GM23338 (cell line): Measurements from ENCODE around the gene VSTM2B. TPM values are rescaled to one million over a fixed set of nuclear protein-coding genes. Genes with fewer than 3 reads are reported as not detected.
A peak's percentile ranks its signal among the peaks of the same experiment; 100 is the strongest.

Experiments
- ATAC-seq: fragments of 200-7000 bp; cut with Tn5 transposase; 3 replicates; pipeline ENCODE4 v1.9.1; 2020
- DNase-seq: peaks from one replicate; pipeline ENCODE4 v3.0.0-alpha.2; 2015; ENCODE audit warnings: low spot score
- H2AFZ ChIP-seq: fragments of 200-600 bp; sonication (generic); 2 replicates; pipeline ENCODE4 v1.8.0; 2016; ENCODE audit warnings: antibody characterized with exemption, mild to moderate bottlenecking, moderate library complexity
- H3F3A ChIP-seq: fragments of 200-600 bp; sonication (generic); replicated peaks from 2 replicates; pipeline ENCODE4 v1.8.0; 2017; ENCODE audit warnings: antibody characterized with exemption, mixed run types, low read depth
- H3K27ac ChIP-seq: fragments of 200-600 bp; sonication (generic); 2 replicates; pipeline ENCODE4 v1.6.1; 2016; ENCODE audit warnings: low read depth
- H3K27me3 ChIP-seq: fragments of 200-600 bp; sonication (generic); 2 replicates; pipeline ENCODE4 v1.8.0; 2016; ENCODE audit warnings: mild to moderate bottlenecking, mixed run types, moderate library complexity; ENCODE audit not compliant: insufficient read depth
- H3K36me3 ChIP-seq: fragments of 200-600 bp; sonication (generic); 2 replicates; pipeline ENCODE4 v1.8.0; 2016; ENCODE audit warnings: mild to moderate bottlenecking; ENCODE audit not compliant: insufficient read depth
- H3K4me1 ChIP-seq: fragments of 200-600 bp; sonication (generic); 2 replicates; pipeline ENCODE4 v1.8.0; 2016; ENCODE audit warnings: mild to moderate bottlenecking, moderate library complexity; ENCODE audit not compliant: insufficient read depth
- H3K4me2 ChIP-seq: fragments of 200-600 bp; sonication (generic); 2 replicates; pipeline ENCODE4 v1.7.1; 2017; ENCODE audit warnings: mixed run types
- H3K4me3 ChIP-seq: fragments of 200-600 bp; sonication (generic); 2 replicates; pipeline ENCODE4 v1.6.1; 2016; ENCODE audit warnings: mixed run types
- H3K79me2 ChIP-seq: fragments of 200-600 bp; sonication (generic); replicated peaks from 2 replicates; pipeline ENCODE4 v1.8.0; 2017; ENCODE audit warnings: mild to moderate bottlenecking; ENCODE audit not compliant: insufficient read depth
- H3K9me2 ChIP-seq: fragments of 200-600 bp; sonication (generic); 2 replicates; pipeline ENCODE4 v1.8.0; 2017; ENCODE audit not compliant: insufficient read depth
- H4K20me1 ChIP-seq: fragments of 200-600 bp; sonication (generic); replicated peaks from 2 replicates; pipeline ENCODE4 v1.8.0; 2017; ENCODE audit warnings: mild to moderate bottlenecking; ENCODE audit not compliant: insufficient read depth
- H3K27ac Mint-ChIP-seq: 2 replicates; pipeline ENCODE4 v1.8.0; 2020; ENCODE audit warnings: inconsistent platforms, mild to moderate bottlenecking, moderate library complexity, mixed read lengths
- H3K27me3 Mint-ChIP-seq: 3 replicates; pipeline ENCODE4 v1.8.0; 2022; ENCODE audit warnings: low read depth, mild to moderate bottlenecking, moderate library complexity, mixed read lengths, inconsistent platforms; ENCODE audit not compliant: insufficient read depth, poor library complexity
- H3K36me3 Mint-ChIP-seq: 3 replicates; pipeline ENCODE4 v1.8.0; 2021; ENCODE audit warnings: low read depth, mild to moderate bottlenecking, inconsistent platforms, moderate library complexity, mixed read lengths
- H3K4me1 Mint-ChIP-seq: 3 replicates; pipeline ENCODE4 v1.8.0; 2020; ENCODE audit warnings: mild to moderate bottlenecking, inconsistent platforms, mixed read lengths
- H3K4me3 Mint-ChIP-seq: 3 replicates; pipeline ENCODE4 v1.8.0; 2021; ENCODE audit warnings: moderate library complexity, mild to moderate bottlenecking, inconsistent platforms, mixed read lengths
- H3K9me3 Mint-ChIP-seq: 3 replicates; pipeline ENCODE4 v1.8.0; 2020; ENCODE audit warnings: moderate library complexity, mild to moderate bottlenecking, inconsistent platforms, mixed read lengths
- NANOG ChIP-seq: IDR thresholded peaks from 2 replicates; pipeline ENCODE4 v1.6.1; 2016; ENCODE audit warnings: antibody characterized with exemption, borderline replicate concordance
- polyA plus RNA-seq: library from polyadenylated mRNA; unstranded; fragments of >200 nt; fragmentation: Nextera tagmentation; extraction: Ambion mirVana; gene quantifications from 2 replicates; pipeline ENCODE4 v1.2.1, GENCODE V29; 2016
- total RNA-seq: library from RNA; depleted of rRNA; stranded (reverse); fragments of >200 nt; shearing (Covaris generic); gene quantifications from 2 replicates; pipeline ENCODE4 v1.2.3, GENCODE V29; 2014
- TF ChIP-seq, protein P1 (sequence below), 2 experiments: fragments of 200-600 bp in 1 of 2; sonication (generic) in 1 of 2; conservative IDR thresholded peaks; 2 replicates each; pipeline versions ENCODE4 v1.5.1 to v1.6.1; 2016 to 2017; ENCODE audit warnings: antibody characterized with exemption in 2 of 2, low read depth in 2 of 2, mild to moderate bottlenecking in 2 of 2, moderate library complexity in 1 of 2
- TF ChIP-seq, protein P2 (sequence below): fragments of 250-450 bp; sonication (Bioruptor Pico); IDR thresholded peaks from 2 replicates; pipeline ENCODE4 v1.5.0; 2020; ENCODE audit warnings: mild to moderate bottlenecking, moderate library complexity

VSTM2B gene
- total and polyA plus RNA-seq, 2 experiments from 2014 or later, result 1.2 to 1.8 TPM

- no peaks in the 10 kb centered on the region for H3K36me3 ChIP-seq
- Mint-ChIP-seq H3K4me1 (peaks cover 23% of the 10 kb centered on the region), H3K9me3 (peaks cover 4% of the 10 kb centered on the region; the same call in 2 of the 3 replicates), H3K27me3 (peaks cover 52% of the 10 kb centered on the region), H3K4me3 (peak overlapping the region; percentile 71), H3K27ac (no peak overlapping the region), H3K36me3 (no peaks in the 10 kb centered on the region; the same call in 2 of the 3 replicates)
- H2AFZ ChIP-seq, result peak overlapping the region; percentile 97
- peak overlapping the region; percentile 93 for H3K4me2 ChIP-seq
- DNase-seq, result peak; percentile 27
- peaks cover 12% of the 10 kb centered on the region for H3K4me1 ChIP-seq
- TF ChIP-seq NANOG, result no peak
- TF ChIP-seq, protein P1, sequence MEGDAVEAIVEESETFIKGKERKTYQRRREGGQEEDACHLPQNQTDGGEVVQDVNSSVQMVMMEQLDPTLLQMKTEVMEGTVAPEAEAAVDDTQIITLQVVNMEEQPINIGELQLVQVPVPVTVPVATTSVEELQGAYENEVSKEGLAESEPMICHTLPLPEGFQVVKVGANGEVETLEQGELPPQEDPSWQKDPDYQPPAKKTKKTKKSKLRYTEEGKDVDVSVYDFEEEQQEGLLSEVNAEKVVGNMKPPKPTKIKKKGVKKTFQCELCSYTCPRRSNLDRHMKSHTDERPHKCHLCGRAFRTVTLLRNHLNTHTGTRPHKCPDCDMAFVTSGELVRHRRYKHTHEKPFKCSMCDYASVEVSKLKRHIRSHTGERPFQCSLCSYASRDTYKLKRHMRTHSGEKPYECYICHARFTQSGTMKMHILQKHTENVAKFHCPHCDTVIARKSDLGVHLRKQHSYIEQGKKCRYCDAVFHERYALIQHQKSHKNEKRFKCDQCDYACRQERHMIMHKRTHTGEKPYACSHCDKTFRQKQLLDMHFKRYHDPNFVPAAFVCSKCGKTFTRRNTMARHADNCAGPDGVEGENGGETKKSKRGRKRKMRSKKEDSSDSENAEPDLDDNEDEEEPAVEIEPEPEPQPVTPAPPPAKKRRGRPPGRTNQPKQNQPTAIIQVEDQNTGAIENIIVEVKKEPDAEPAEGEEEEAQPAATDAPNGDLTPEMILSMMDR (conservative IDR thresholded peaks at IDR 0.05; ENCODE audit: low read depth in 2 of 2), result 0 out of 4 replicates have a peak, but pooled peaks of 1 of the 2 experiments have one; percentile 22
- H3F3A ChIP-seq, result peaks cover 3% of the 10 kb centered on the region; the same call in 1 of the 2 replicates
- no peak overlapping the region for H3K27ac ChIP-seq
- no peaks in the 10 kb centered on the region; the same call in 1 of the 2 replicates for H4K20me1 ChIP-seq
- no peak; the same call in 2 of the 3 replicates for ATAC-seq
- H3K27me3 ChIP-seq, result peaks cover 63% of the 10 kb centered on the region
- no peaks in the 10 kb centered on the region for H3K79me2 ChIP-seq
- H3K4me3 ChIP-seq, result peak overlapping the region; percentile 84
- no peaks in the 10 kb centered on the region for H3K9me2 ChIP-seq
Observed at GRCh38 chr19:29530540-29531457, 5.0 kb downstream of the VSTM2B start.

DNA sequence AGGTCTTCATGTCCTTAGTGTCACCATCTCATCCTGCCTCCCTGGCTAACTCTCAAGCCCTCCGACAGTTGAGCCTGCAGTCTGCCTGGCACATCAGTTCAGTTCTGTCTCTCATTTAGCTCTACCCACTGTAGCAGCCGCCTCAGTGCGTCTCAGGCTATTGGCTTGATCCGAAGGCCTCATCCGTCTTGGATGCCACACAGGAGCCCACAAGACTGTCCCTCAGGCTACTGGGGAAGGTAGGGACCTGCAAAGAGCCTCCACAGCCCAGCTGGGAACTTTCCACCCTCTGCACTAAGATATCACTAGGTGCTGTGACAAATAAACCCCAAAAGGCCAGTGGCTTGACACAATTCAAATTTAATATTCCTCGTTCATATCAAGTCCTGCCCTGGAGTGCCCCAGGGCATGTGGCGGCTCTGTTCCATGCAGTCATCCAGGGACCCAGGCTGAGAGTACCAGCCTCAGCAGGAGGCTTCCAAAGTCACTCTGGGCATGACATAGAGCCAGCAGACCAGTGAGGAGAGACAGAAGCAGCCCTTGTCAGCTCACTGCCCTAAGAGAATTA lies 5.7 kb downstream of the VSTM2B start:
- no peaks in the 10 kb centered on the region; the same call in 2 of the 3 replicates for H3K36me3 Mint-ChIP-seq
- Histone ChIP-seq H3K79me2 (no peaks in the 10 kb centered on the region), H3F3A (peaks cover 3% of the 10 kb centered on the region; the same call in 1 of the 2 replicates), H4K20me1 (no peaks in the 10 kb centered on the region; the same call in 1 of the 2 replicates), H3K4me1 (peaks cover 12% of the 10 kb centered on the region), H3K9me2 (no peaks in the 10 kb centered on the region), H3K4me3 (no peak overlapping the region), H3K27me3 (peaks cover 55% of the 10 kb centered on the region), H3K4me2 (no peak overlapping the region), H3K27ac (no peak overlapping the region), H2AFZ (no peak overlapping the region), H3K36me3 (no peaks in the 10 kb centered on the region)
- H3K4me1 Mint-ChIP-seq, result peaks cover 23% of the 10 kb centered on the region
- ATAC-seq (no peak), DNase-seq (no peak)
- H3K27me3 Mint-ChIP-seq, result peaks cover 47% of the 10 kb centered on the region
- H3K27ac Mint-ChIP-seq, result no peak overlapping the region
- peaks cover 4% of the 10 kb centered on the region; the same call in 2 of the 3 replicates for H3K9me3 Mint-ChIP-seq
- TF ChIP-seq, protein P2, sequence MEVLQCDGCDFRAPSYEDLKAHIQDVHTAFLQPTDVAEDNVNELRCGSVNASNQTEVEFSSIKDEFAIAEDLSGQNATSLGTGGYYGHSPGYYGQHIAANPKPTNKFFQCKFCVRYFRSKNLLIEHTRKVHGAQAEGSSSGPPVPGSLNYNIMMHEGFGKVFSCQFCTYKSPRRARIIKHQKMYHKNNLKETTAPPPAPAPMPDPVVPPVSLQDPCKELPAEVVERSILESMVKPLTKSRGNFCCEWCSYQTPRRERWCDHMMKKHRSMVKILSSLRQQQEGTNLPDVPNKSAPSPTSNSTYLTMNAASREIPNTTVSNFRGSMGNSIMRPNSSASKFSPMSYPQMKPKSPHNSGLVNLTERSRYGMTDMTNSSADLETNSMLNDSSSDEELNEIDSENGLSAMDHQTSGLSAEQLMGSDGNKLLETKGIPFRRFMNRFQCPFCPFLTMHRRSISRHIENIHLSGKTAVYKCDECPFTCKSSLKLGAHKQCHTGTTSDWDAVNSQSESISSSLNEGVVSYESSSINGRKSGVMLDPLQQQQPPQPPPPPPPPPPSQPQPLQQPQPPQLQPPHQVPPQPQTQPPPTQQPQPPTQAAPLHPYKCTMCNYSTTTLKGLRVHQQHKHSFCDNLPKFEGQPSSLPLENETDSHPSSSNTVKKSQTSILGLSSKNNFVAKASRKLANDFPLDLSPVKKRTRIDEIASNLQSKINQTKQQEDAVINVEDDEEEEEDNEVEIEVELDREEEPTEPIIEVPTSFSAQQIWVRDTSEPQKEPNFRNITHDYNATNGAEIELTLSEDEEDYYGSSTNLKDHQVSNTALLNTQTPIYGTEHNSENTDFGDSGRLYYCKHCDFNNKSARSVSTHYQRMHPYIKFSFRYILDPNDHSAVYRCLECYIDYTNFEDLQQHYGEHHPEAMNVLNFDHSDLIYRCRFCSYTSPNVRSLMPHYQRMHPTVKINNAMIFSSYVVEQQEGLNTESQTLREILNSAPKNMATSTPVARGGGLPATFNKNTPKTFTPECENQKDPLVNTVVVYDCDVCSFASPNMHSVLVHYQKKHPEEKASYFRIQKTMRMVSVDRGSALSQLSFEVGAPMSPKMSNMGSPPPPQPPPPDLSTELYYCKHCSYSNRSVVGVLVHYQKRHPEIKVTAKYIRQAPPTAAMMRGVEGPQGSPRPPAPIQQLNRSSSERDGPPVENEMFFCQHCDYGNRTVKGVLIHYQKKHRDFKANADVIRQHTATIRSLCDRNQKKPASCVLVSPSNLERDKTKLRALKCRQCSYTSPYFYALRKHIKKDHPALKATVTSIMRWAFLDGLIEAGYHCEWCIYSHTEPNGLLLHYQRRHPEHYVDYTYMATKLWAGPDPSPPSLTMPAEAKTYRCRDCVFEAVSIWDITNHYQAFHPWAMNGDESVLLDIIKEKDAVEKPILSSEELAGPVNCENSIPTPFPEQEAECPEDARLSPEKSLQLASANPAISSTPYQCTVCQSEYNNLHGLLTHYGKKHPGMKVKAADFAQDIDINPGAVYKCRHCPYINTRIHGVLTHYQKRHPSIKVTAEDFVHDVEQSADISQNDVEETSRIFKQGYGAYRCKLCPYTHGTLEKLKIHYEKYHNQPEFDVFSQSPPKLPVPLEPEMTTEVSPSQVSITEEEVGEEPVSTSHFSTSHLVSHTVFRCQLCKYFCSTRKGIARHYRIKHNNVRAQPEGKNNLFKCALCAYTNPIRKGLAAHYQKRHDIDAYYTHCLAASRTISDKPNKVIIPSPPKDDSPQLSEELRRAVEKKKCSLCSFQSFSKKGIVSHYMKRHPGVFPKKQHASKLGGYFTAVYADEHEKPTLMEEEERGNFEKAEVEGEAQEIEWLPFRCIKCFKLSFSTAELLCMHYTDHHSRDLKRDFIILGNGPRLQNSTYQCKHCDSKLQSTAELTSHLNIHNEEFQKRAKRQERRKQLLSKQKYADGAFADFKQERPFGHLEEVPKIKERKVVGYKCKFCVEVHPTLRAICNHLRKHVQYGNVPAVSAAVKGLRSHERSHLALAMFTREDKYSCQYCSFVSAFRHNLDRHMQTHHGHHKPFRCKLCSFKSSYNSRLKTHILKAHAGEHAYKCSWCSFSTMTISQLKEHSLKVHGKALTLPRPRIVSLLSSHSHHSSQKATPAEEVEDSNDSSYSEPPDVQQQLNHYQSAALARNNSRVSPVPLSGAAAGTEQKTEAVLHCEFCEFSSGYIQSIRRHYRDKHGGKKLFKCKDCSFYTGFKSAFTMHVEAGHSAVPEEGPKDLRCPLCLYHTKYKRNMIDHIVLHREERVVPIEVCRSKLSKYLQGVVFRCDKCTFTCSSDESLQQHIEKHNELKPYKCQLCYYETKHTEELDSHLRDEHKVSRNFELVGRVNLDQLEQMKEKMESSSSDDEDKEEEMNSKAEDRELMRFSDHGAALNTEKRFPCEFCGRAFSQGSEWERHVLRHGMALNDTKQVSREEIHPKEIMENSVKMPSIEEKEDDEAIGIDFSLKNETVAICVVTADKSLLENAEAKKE (CRISPR knock-in tag), result no peak
- H3K4me3 Mint-ChIP-seq, result no peak overlapping the region
